Mammary microvascular endothelial cell (primary cell): ENCODE measurements around the gene GUCA1C. TPM values are rescaled to one million over a fixed set of nuclear protein-coding genes. Genes with fewer than 3 reads are reported as not detected.

Experiments used
- total RNA-seq: library from RNA; depleted of rRNA; stranded (reverse); fragments of >200 nt; gene quantifications from 2 replicates; pipeline ENCODE4 v1.2.3, GENCODE V29; 2015

Gene GUCA1C
- not detected in 2 replicates for total RNA-seq

GRCh38 chr3:108953700-108954099 is at the start of gene GUCA1C:
Gene GUCA1C, minus strand, starts transcription at chr3:108953879. Its CDS starts 117 bp downstream, at chr3:108953762.

Other genes with a start within 250 kb of the GUCA1C start
- gene RETNLB, start 196.5 kb downstream of the GUCA1C start, total RNA-seq = not detected in 2 replicates
- gene TRAT1, start 131.1 kb downstream of the GUCA1C start, total RNA-seq = not detected in 2 replicates
- not detected in 2 replicates for gene MORC1, start 164.3 kb upstream of the GUCA1C start, total RNA-seq
- not detected in 2 replicates for gene C3orf85, start 182.8 kb upstream of the GUCA1C start, total RNA-seq